NCI-H345 treated with DMSO at 0.1 percent for 48 hours (cell line): ENCODE data around the gene TMEM18.

Experiments used
- DNase-seq: peaks from one replicate; lab custom pipeline; 2025; ENCODE audit not compliant: unreplicated experiment; lab: John Stamatoyannopoulos, UW

Gene TMEM18

DNA sequence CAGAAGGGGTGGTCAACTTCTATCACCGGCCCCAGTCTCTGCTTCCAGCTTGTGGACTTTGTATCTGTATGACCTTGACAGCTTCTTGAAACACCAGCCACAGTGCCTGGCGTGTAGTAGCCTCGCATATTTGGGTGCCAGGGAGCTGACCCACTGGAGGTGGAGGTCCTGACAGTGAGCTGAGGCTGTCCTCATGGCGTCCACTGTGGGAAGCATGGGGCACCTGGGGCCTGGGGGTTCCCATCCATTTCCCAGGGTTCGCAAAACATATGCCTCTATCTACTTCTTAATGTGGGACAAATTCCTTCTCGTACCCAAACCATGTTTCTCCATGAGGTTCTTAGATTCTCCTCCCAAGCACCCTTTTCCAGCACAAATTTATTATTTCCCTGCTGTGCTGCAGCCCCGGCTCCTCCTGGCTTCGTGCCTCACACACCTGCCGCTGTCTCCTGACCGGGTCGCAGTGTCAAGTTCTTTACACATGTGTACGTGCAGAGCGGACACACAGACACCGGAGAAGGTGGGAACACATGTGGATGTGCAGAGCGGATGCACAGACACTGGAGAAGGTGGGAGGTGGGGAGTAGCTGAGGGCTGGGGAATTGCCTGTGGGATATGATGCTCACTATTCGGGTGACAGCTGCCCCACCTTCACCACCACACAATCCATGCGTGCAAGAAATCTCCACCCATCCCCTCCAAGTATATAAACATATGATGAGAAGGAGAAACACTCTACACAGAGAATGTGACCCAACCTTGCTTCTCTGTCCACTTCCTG lies 23.4 kb downstream of the TMEM18 start:
- DNase-seq: no peak

- DNase-seq: no peak
Observed at GRCh38 chr2:652881-653480, 24.2 kb downstream of the TMEM18 start.

DNA sequence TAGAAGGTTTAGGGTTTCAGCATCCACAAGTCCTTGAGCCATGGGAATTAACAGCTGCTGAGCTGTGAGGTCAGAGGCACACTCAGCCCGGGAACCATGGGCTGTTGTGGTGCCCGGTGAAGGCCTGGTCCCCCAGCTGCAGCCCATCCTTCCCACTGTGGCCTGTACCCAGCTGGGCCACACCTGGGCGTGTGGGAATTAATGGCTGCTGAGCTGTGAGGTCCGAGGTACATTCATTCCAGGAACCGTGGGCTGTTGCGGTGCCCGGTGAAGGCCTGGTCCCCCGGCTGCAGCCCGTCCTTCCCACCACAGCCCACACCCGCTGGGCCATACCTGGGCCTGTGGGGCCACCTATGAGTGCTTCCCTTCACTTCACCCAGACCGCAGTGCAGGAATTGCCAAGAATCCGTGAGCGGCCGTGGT lies 25.2 kb downstream of the TMEM18 start:
- no peak for DNase-seq

GRCh38 chr2:650343-651310 lies 26.6 kb downstream of the TMEM18 start:
- DNase-seq: no peak

DNA sequence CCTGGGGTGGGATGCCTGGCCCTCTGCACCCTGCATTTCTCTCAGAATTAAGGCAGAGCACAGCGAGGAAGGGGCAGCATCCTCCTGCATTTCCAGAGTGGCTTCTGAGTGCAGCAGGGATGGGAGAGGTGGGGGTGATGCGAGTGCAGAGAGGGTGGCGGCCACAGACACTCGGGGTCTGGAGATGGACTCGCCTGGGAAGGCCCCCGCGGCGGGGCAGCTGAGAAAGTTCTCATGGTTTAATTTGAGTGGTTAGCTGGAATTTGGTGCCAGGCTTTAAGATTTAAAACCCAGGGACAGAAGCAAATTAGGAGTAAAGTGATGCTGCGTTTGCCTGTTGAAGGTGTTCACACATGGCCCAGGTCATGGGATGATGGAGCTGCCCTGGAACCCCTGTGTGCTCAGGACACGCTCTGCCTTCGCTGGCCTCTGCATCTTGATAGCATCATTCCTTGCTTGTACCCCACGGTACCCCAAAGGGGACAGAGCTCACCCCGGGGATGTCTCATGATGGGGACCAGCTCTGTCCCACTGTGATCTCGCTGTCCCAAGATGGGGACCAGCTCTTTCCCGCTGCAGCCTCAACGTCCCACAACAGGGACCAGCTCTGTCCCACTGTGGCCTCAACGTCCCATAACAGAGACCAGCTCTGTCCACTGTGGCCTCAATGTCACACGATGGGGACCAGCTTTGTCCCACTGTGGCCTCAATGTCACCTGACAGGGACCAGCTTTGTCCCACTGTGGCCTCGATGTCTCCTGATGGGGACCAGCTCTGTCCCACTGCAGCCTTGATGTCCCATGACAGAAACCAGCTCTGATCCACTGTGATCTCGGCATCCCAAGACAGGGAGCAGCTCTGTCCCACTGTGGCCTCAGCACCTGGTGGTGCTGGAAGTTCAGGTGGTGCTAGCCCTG lies 27.5 kb downstream of the TMEM18 start:
- DNase-seq: no peak

DNA sequence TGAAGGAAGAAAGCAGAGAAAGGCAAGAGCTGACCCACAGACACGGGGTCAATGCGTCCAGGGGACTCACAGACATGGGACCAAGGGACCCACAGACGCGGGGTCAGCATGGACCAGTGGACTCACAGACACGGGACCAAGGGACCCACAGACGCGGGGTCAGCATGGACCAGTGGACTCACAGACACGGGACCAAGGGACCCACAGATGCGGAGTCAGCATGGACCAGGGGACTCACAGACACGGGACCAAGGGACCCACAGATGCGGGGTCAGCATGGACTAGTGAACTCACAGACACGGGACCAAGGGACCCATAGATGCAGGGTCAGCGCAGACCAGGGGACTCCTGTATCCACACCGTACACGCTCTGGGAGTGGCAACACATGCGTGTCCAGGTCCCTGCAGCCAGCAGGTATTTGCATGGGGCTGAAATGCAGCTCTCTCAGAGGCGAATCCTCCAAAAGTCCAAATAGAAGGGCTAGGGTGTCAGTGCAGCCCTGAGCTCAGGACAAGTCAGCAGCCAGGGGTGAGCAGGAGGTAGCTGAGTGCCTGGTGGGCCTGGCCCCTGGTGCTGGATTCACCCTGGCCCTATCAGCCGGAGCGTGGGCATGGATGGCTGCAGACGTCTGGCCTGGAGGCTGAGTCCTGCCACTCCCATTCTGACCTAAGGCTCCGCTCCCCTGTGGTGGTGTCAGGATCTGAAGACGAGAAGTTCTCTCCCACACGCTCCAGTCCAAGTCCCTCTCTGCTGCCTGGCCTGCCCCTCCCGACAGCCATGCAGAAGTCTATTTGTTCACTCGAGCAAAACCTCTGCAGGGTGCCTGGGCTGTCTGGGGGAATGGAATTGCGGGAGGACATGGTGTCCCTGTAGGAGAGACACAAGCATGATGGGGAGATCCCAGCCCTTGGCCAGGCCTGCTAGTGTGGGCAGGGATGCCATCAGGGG lies 28.5 kb downstream of the TMEM18 start:
- DNase-seq: no peak

DNA sequence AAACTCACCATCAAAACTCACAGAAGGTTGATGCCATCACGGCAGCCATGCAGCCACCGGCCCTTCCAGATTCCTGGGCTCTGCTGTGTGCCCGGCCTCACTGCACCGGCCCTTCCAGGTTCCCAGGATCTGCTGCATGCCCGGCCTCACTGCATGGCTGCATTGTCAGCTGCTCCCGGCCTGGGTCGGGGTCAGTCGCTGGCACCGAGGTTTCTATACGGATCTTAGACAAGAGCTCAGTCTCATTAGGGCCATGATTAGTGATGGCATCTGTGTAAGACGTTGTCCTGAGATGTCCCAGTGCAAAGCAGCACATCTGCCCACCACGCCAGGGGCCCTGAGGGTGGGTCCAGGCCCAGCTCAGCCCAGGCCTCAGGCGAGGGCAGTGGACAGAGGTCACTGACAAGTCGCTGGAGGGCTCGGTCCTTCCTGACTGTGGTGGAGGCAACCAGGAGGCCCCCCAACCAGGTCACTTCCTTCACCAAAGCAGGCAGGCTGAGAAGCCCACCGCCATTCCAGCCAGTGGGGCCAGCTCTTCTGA lies 29.4 kb downstream of the TMEM18 start:
- DNase-seq: no peak

DNA sequence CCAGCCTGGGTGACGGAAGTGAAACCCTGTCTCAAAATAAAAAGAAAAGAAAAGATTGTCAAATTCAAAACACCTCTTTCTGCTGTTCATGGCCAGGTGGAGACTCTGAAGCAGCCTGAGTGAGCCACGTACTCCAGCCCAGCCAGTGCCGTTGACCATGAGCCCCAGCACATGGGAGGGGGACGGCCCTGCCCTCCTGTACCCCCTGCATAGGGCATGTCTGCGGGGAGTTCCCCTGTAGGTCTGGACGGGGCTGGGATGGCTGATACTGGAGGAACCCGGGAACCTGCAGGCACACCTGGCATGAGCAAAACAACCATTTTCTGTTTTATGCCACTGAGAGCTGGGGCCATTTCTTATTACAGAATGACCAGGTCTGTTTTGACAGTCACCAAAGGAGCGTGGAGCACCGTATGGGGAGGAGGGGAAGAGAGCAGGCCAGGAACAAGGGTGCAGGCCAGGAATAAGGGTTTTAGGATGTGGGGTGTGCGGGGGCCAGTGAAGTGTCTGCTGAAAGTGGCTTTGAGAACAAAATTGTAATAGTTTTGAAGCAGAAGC lies 30.1 kb downstream of the TMEM18 start:
- no peak for DNase-seq

DNA sequence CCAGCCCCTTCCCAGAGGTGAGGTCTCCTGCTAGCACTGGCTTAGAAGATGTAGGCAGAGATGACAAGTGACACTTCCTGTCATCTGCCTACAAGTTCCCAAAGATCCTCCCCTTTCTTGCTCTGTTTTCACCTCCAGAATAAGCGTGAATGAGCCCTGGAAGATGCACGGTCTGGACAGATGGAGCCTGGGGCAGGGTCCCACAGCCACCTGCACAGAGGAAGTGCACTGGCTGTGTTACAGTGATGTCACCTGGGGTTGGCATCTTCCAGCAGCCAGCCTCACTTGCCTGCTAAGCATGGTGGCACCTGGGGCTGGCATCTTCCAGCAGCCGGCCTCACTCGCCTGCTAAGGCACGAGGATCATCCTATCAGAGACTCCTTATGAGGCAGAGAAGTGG lies 32.3 kb downstream of the TMEM18 start:
- no peak for DNase-seq

- no peak for DNase-seq
Observed at GRCh38 chr2:643761-644160, 33.4 kb downstream of the TMEM18 start.

GRCh38 chr2:643334-643733 lies 33.9 kb downstream of the TMEM18 start:
- no peak for DNase-seq

- no peak for DNase-seq
Observed at GRCh38 chr2:641872-642815, 35.1 kb downstream of the TMEM18 start.

DNA sequence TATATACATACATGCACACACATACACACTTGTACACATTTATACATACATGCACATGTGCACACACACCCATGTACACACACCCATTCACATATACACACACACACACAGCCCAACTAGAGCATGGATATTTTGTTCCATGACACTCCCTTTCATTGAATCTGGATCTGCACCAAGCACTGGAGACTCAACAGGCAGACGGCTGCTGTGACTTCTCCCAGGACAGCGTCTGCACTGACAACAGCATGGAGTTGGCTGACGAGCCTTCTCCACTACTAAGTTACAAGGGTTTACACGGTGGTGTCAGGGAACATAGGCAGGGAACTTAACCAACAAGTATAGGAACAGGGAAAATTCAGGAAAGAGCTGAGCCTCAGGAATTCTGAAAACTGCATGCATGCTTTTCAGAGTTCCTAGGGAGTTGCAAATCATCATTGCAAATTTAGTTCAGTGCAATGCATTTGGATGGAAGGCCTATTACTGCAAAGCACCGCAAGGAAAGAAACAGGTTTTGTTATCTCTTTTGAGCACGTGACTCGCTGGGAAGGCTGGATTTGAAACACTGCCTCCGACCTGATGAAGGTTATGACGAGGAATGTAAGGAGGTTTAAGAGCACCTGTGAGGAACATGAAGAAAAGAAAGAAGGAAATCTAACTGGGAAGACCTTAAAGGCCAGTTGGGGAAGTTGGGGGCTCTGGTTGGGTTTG lies 35.9 kb downstream of the TMEM18 start:
- no peak for DNase-seq

DNA sequence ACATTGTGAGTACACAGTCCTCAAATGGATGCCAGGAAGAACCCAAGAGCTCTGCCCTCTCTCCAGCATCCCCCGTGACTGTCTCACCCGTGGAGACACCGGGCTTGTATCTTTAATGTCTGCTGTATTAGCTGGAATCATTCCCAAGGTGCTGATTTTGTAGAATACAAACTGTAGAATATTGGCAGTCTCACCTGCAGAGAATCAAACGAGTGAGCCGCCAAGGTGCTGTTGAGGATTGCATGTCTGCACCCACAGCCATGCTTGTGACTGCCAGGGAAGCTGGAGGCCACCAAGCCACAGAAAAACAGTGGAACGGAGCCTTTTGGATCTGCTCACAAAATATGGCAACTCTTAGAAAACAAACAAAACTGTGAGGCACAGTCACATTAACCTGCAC lies 37.5 kb downstream of the TMEM18 start:
- DNase-seq: no peak

DNA sequence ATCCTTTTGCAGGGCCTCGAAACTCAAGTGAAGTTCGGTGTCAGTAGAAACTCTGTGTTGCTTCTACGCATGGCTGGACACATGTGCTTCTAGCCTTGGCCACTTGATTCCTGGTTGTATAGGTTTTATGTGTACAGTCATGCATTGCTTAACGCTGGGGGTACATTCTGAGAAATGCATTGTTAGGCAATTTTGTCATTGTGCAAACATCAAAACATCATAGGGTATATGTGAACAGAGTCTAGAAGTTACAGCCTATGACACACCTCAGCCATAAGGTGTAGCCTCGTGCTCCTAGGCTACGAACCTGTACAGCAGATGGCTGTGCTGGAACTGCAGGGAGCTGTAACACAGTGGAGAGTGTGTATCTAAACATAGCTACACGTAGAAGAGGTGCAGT lies 39.4 kb downstream of the TMEM18 start:
- no peak for DNase-seq

- DNase-seq: no peak
Observed at GRCh38 chr2:637406-637776, 39.8 kb downstream of the TMEM18 start.
